Measurements from ENCODE around the gene ANKRD34A.

Gene ANKRD34A

DNA sequence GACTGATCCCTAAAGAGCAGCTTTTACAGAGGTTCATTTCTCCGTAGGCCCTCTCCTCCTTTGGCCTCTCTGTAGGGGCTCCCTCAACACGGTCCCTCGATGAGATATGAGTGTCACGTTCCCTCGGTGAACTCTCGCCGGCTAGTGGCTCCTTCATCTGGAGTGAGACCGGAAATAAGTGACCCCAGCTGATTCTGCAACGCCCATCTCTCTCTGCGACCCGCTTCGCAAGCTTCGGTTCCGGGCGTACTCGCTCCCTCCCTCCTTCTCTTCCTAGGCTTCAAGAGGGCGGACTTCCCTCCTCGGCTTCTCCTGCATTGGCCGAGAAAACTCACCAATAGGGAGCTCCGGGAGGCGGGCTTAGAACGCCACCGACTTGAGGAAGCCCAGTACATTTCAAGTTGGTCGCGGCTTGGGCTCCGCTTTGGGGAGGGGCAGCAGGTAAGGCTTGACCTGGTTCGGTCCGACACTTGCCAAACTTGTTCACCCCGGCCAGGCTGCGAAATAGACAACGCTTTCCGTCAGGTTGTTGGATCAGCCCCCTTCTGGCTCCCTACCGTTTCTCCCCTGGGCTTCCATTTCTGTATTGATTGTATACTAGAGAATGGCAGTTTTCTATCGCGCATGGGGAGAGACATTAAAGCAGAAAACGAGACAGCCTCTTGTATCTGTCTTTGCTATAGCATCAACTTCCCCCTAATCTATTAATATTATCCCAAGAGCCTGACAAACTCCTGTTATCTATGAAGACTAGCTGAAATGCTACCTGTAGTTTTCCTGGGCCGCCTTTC lies at the start of gene ANKRD34A, which contains the start of gene POLR3GL:
TSS of gene ANKRD34A (minus strand) at position 248 of the 791 bp plus-strand sequence. CDS start 2,816 bp downstream, outside the sequence.
TSS of gene POLR3GL (plus strand) at position 363 of the 791 bp plus-strand sequence. CDS start 10,176 bp downstream, outside the sequence.
- FAIRE-seq, result peak; percentile 79

DNA sequence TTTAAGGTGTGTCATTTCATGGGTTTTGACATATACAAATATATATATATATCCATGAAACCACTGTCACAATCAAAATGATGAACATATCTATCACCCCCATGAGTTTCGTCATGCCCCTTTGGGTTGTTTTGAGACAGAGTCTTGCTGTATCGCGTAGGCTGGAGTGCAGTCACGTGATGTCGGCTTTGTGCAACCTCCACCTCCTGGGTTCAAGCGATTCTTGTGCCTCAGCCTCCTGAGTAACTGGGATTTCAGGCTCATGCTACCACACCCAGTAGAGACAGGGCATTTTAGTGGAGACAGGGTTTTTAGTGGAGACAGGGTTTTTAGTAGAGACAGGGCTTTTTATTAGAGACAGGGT lies 49.2 kb upstream of the ANKRD34A start:
- no peak for FAIRE-seq

DNA sequence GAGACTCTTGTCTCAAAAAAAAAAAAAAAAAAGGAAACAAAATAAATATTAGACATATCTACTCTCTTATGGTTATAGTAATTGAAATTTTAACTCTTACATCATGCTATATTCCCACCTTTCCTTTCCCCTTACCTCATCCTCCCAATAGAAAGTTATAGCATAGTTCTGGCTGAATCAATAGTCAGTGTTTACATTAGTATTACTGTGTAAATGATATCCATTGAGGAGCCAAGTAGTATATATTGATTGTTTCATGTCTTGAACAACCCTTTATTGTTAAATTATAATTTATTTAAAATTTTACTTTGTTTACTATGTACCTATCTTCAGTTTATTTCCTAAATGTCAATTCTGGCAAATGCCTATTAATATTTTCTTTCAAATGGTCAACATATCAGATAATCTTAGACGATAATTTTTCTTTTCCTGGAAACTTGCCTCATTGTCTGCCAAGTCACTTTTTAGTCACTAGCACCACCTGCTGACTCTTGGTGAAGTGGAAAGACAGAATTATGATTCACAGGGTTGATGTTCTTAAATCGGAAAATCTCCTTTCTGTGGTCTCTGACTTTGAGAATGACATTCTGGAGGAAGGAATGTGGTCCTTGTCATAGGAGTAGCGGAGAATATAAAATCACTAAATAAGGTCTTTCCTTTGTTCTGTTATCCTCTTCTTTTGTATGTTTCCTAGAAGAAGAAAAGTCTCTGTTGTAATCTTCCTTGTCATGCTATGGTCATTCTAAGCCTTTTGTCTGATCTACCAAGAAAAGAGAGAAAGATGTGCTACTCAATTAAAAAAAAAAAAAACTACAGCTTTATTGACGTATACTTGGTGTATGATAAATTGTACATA lies 48.6 kb upstream of the ANKRD34A start:
- peak; percentile 87 for FAIRE-seq

GRCh38 chr1:146010126-146010738 lies 45.9 kb upstream of the ANKRD34A start:
- no peak for FAIRE-seq

DNA sequence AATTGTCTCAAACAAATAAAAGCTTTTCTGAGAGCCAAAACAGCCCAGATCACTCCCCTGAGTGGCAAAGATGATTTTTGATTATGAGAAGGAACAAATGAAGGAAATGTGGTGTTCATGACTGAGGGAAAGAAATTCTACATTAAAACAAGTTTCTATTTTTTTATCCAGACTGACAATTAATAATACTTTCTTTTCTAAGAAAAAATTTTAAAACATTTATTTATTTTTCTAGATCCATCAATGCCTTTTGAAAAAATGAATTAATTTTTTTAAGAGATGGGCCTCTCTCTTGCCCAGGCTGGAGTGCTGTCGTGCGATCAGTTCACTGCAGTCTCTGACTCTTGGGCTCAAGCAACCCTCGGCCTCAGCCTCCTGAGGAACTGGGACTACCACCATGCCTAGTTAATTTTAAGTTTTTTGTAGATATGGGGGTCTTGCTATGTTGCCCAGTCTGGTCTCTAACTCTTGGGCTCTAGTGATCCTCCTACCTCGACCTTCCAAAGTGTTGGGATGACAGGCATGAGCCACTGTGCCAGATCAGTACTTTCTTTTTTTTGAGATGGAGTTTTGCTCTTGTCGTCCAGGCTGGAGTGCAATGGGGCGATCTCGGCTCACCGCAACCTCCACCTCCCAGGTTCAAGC lies 43.2 kb upstream of the ANKRD34A start:
- no peak for FAIRE-seq

DNA sequence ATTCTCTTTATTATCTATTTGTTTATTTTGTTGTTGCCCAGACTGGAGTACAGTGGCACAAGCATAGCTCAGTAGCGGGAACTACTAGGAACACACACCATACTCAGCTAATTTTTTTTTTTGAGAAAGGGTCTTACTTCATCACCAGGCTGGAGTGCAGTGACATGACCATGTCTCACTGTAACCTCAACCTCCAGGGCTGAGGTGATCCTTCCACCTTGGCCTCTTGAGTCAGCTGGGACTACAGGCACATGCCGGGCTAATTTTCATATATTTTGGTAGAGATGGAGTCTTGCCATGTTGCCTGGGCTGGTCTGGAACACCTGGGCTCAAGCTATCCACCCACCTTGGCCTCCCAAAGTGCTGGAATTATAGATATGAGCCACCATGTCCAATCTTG lies 37.3 kb upstream of the ANKRD34A start:
- no peak for FAIRE-seq

DNA sequence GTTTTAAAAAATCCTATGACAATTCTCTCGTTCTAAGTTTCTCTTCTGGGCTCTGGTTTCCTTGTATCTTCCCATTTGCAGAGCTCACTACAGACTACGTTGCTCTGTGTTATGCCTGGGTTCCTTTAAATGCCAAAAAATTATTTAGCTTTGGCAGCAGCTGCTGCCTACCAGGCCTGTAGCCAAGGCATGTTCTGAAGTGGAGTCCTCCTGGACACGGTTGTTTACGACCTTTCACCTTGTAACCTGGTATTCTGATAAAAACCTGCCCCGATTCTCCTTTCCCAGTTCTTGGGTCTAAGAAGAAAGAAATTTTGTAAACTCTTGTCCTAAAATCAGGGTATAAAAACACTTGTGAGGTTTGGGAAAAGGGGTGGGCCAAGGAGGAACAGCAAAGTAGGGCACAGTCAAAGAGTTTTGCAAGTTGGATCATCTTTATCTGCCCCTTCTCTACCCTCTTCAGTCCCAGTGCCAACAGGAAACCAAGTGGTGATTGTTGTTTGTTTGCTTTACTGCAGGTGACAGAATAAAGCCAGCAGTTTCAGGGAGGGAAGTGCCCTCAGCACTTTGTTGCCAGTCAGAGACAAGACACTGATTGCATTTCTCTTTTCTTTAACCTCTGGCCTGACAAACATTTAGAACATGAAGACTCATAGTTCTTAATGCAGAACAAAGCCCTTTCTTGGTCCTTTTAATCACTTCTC lies 35.1 kb upstream of the ANKRD34A start:
- no peak for FAIRE-seq

DNA sequence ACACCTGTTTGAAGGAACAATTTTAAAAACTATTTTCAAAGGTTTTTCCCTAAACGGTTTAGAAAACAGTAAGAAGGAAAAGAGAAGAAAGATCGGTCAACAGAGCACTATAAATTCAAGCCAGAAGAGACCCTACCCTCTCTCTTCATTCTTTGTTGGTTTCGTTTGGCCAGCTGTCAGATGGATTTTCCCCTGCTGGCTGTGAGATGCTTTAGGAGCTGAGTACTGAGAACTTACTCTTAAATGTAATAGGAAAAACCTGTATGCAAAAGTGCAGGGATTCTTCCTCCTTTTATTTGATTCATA lies 33.3 kb upstream of the ANKRD34A start:
- FAIRE-seq, result no peak

DNA sequence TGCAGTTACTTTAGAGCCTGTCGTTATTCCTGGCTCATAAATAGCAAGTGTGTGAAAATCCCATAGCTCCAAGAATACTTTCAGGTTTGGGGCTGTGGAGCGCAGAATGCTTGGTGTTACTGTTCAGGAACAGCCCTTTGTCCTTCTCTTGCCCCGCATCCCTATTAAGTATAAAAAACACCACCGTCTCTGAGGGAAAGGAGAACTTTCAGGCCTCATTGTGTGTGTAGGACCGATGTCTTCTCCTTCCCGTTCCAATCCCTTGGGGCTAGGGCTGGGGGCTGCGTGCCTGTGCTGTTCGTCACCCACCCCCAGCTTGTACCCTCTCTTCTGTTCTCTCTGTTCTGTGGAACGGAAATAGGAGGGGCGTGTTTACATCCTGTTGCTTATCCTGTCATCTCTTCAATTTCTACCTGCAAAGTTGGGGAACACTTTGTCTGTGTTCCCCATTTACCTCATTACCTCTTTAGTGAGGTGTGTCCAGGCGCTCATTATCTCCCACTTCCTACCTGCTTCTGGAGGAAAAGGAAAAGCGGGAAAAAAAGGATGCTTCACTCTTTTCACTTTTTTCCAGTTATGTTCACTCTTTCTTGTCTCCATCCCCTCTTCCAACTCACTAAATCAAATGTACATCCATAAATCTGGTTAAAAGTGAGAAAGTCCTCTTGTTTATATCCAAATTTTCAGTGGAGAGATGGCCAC lies 32.8 kb upstream of the ANKRD34A start:
- no peak for FAIRE-seq

DNA sequence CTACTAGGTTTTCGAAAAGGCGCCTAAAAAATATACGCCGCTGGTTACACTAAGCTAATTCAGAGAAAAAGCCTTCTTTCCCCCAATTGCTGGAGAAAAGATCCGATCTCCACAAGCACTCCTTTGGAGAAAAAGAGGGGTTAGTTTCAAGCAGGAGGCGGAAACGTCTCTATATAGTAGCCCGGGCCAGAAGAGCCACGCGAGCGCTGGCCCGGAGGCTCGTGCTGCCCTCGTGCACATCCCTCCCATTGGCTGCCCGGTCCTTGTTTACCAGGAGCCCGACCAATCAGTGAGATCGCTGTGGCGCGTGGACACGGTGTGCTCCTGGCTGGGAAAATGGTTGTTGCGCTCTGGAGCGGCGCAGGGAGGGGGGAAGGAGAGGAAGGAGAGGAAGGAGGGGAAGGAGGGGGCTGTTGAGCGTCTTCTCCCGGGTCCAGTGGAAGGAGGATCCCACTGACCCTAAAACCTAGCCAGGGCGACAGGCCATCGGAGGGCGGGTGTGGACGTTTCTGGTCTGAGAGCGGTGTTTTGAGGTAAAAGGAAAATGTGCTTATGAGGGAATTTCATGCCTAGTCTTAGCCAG lies 32.1 kb upstream of the ANKRD34A start, which contains the start of gene TXNIP:
TSS of gene TXNIP (minus strand) at position 147 of the 583 bp plus-strand sequence. CDS start 313 bp downstream, outside the sequence.
- FAIRE-seq, result peak; percentile 94

DNA sequence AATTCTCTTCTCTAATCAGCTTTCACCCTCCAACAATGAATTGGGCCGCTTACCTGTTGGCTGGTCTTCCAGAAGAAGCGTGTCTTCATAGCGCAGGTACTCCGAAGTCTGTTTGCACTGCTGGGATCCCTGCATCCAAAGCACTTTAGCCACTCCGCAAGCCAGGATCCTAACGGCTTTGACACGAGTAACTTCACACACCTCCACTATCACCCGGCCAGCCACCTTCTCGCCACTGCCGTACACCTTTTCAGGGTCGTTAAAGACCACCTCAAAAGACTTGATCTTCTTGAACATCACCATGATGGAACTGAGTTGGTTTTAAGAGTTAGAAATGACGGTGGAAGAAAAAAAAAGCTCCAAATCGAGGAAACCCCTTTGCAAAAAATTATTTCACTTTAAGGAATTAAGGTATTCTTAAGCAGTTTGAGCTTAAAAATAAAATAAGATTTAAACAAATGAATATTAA lies 31.6 kb upstream of the ANKRD34A start:
- FAIRE-seq, result no peak

DNA sequence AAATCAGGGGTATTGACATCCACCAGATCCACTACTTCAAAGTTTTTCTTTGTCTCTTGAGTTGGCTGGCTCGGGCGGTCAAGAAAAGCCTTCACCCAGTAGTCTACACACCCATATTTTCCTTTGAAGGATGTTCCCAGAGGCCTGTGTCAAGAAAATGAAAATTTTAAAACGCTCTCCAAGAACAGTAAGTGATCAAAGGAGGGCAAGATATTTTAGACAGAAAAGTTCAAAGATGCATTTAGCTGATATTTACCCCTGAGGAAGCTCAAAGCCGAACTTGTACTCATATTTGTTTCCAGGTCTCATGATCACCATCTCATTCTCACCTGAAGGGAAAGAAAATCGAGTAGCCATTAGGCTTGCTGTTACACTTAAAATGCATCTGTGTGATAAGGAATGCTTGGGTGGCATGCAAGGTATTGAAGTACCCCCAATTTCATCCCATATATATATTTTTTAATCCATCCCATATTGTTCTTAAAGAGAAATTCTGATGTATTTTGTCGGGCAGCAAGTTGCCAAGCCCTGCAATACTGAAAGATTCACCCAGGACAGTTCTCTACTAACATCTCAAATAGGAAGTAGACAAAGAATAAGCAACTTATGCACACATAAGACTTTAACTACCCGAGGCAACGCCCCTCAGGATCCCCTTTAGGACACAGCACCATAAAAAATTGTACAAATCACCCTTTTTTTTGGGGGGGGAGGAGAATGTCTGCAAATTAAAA lies 30.9 kb upstream of the ANKRD34A start:
- no peak for FAIRE-seq

DNA sequence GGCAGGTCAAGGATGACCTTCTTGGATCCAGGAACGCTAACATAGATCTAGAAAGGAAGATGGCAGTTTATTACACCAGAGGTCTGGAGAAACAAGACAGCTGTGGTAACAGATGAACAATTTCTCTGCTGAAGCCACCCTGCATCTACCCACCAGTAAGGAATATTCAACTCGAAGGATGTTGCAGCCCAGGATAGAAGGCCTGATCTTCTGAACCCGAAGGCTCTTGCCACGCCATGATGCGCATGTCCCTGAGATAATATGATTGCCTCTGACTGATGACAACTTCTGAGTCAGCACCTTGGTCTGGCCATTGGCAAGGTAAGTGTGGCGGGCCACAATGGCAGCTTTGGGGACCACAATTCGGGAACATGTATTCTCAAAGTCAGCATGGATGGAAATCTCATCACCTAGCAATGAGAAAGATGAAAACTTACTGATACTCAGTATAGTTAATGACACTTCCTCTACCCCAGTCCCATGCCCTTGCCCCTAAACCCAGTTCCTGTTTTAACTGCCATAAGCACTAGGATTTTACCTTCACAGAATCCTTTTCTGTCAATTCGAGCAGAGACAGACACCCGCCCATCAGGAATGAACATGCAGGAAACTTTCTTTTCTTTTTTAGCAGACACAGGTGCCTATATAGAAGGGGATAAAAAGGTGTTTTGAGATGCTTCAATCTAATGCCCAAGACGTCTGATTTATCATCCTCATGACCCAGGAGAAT lies 30.2 kb upstream of the ANKRD34A start:
- no peak for FAIRE-seq

DNA sequence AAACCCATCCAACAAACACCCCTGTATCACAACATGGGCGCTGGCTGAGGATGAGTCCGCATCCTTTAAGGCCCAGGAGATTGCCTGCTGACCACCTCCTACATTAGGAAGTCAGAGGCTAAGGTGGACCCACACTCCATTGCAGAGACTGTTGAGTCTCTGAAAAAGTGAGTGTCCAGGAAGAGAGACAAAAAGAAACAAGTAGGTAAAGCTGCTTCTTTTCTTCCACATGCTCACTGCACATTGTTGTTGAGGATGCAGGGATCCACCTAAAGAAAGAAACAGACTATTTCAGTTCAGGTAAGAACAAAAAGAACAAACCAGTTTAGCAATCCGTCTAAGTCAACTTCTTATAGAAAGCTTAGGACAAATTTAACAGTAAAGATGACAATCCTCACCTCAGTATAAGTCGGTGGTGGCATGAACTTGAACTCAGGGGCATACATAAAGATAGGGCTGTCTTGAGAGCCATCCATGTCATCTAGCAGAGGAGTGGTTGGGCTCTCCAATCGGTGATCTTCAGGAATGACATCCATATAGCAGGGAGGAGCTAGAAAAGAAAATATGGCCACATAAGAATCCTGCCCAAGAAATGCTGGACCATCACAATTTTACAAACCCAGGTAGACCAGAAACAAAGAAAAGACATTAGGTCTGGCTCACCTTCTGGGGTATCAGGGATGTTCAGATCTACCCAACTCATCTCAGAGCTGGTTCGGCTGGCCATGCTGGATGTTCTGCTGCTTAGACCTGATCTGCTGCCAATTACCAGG lies 29.4 kb upstream of the ANKRD34A start:
- no peak for FAIRE-seq

GRCh38 chr1:145992958-145993617 lies 28.7 kb upstream of the ANKRD34A start:
- no peak for FAIRE-seq

- no peak for FAIRE-seq
These were observed 28.1 kb upstream of the ANKRD34A start for GRCh38 chr1:145992502-145992936.

DNA sequence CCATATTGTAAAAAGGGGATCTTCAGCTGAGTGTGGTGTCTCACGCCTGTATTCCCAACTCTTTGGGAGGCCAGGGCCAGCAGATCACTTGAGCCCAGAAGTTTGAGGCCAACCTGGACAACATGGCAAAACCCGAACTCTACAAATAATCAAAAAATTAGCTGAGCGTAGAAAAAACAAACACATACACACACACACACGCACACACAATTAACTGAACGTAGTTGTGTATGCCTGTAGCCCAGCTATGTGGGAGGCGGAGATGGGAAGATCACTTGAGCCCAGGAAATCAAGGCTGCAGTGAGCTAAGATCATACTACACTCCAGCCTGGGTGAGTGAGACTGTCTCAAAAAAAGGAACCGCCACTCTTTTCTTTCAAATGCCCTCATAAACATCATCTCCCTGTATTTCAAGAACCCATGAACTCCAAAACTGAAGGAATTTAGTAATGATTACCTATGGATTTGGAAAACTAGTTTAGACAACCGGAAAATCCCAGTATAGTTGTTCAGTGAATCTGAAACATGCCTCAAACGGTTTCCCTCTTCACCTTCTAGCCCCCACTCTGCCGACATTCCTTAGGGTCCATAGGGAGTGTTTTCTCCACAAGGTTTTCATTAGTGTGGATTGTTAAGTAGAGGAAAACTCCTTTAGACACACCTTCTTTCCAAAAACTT lies 27.5 kb upstream of the ANKRD34A start:
- FAIRE-seq, result no peak
